Transverse colon (tissue), 4 donors: Measurements from ENCODE around the gene MYH10. TPM values are rescaled to one million over a fixed set of nuclear protein-coding genes. Genes with fewer than 3 reads are reported as not detected.

Experiments used
- DNase-seq: peaks from one replicate; pipeline ENCODE4 v3.0.0-alpha.2; 2019
- H3K27ac ChIP-seq, 4 donors: fragments of 200-600 bp; sonication (generic); 2 replicates each; pipeline ENCODE4 v1.5.1; 2016 to 2018; ENCODE audit warnings: inconsistent platforms in 4 of 4
- H3K27me3 ChIP-seq: fragments of 200-600 bp; sonication (generic); 2 replicates; pipeline ENCODE4 v1.5.1; 2017; ENCODE audit warnings: inconsistent platforms
- H3K36me3 ChIP-seq, 4 donors: fragments of 200-600 bp; sonication (generic); 2 replicates each; pipeline ENCODE4 v1.5.1; 2017 to 2019; ENCODE audit warnings: inconsistent platforms in 4 of 4
- H3K4me1 ChIP-seq, 4 donors: fragments of 200-600 bp; sonication (generic); 2 replicates each; pipeline ENCODE4 v1.5.1; 2017 to 2020; ENCODE audit warnings: inconsistent platforms in 4 of 4
- H3K4me3 ChIP-seq, 4 donors: fragments of 200-600 bp; sonication (generic); 1 replicate in 1 of 4; 2 replicates in 3 of 4; pipeline versions ENCODE4 v1.5.1 to v1.6.1; 2017 to 2019; ENCODE audit warnings: inconsistent platforms in 4 of 4
- H3K9me3 ChIP-seq, 2 donors: fragments of 200-600 bp; sonication (generic); 2 replicates each; pipeline ENCODE4 v1.5.1; 2017 to 2019; ENCODE audit warnings: inconsistent platforms in 2 of 2
- CTCF ChIP-seq, 5 experiments: fragments of 200-600 bp in 3 of 5; fragments of 450-650 bp in 2 of 5; sonication (generic) in 3 of 5; IDR thresholded peaks; 1 replicate in 2 of 5; 2 replicates in 3 of 5; pipeline ENCODE4 v1.5.1; 2016 to 2017; ENCODE audit warnings: antibody characterized with exemption in 5 of 5, inconsistent platforms in 3 of 5, mild to moderate bottlenecking in 2 of 5, moderate library complexity in 1 of 5
- EP300 ChIP-seq: sonication (generic); formaldehyde crosslinking; IDR thresholded peaks from one replicate; pipeline ENCODE4 v1.6.1; 2017; ENCODE audit warnings: antibody characterized with exemption, low read depth
- POLR2A ChIP-seq: fragments of 450-650 bp; IDR thresholded peaks from one replicate; pipeline ENCODE4 v1.6.1; 2016; ENCODE audit warnings: antibody characterized with exemption, mild to moderate bottlenecking, moderate library complexity
- POLR2AphosphoS5 ChIP-seq, 3 donors: sonication (generic); formaldehyde crosslinking; IDR thresholded peaks; one replicate each; pipeline ENCODE4 v1.6.1; 2016; ENCODE audit warnings: antibody characterized with exemption in 3 of 3
- WGBS, 2 donors: methylation state at CpG; one replicate each; pipeline ENCODE4 v1.1.5; 2018; ENCODE audit warnings: low coverage in 1 of 2; 5-methylcytosine and 5-hydroxymethylcytosine counted together
- in situ Hi-C, 4 donors: fragments of 200-750 bp; cut with MboI; loops; one replicate each; pipeline versions ENCODE4 v1.15.0 to v1.15.1; 2017; ENCODE audit warnings: low sequenced_read_pairs in 3 of 4, low pct_ligation_motif_present in 1 of 4, low pct_unique_long_range_greater_than_20kb in 1 of 4
- intact Hi-C: fragments of 100-400 bp; cut with DNase I; formaldehyde crosslinking; loops from one replicate; pipeline ENCODE4 v1.15.1; 2023; ENCODE audit warnings: low total_unique reads
- total RNA-seq, 4 donors: library from RNA; depleted of rRNA; stranded (reverse); fragments of >200 nt; gene quantifications; one replicate each; pipeline ENCODE4 v1.1.0, GENCODE V29; 2016

The MYH10 gene
- 10 to 100 TPM in 1 of 4 donors, 1 to 10 TPM in 3; 3.7 to 71.2 (median 8.3) TPM for total RNA-seq

GRCh38 chr17:8630227-8630801 is at the start of gene MYH10:
Gene MYH10 (minus strand): TSS chr17:8630725. CDS start chr17:8623246, 7,479 bp downstream.
- intact Hi-C loops (no loop called here), in situ Hi-C loops (no loop called here)
- H3K9me3 ChIP-seq = no peaks in the 10 kb centered on the region
- H3K27ac ChIP-seq = peak within 1 kb of the TSS; percentile 52 to 82 (median 78)
- peaks cover 0 to 23% (median 12%) of the 10 kb centered on the region in 4 donors for H3K4me1 ChIP-seq
- DNase-seq = peak; percentile 15
- H3K27me3 ChIP-seq = peaks cover 59% of the 10 kb centered on the region
- WGBS, 2 donors = 0 to 10% methylated on average over 2 to 19 of the region's 33 CpGs
- TF ChIP-seq POLR2AphosphoS5 (IDR thresholded peaks at IDR 0.05) (peak in 1 of 3 donors; percentile 38), EP300 (no peak)
- no peaks in the 10 kb centered on the region for H3K36me3 ChIP-seq
- peak within 1 kb of the TSS; percentile 53 to 82 (median 70) for H3K4me3 ChIP-seq

GRCh38 chr17:8679126-8679525 is 48.6 kb upstream of the MYH10 start:
- Histone ChIP-seq H3K36me3 (no peaks in the 10 kb centered on the region), H3K4me1 (no peaks in the 10 kb centered on the region), H3K9me3 (peaks cover 0 to 4% of the 10 kb centered on the region in 2 donors), H3K27ac (no peak overlapping the region), H3K27me3 (no peaks in the 10 kb centered on the region), H3K4me3 (no peak overlapping the region)
- intact Hi-C loops (no loop called here), in situ Hi-C loops (no loop called here)
- TF ChIP-seq CTCF (IDR thresholded peaks at IDR 0.05) (no peak), EP300 (no peak), POLR2A (no peak), POLR2AphosphoS5 (IDR thresholded peaks at IDR 0.05) (no peak)
- 64 to 78% methylated on average over 3 of the region's 3 CpGs for WGBS, 2 donors
- DNase-seq = no peak

GRCh38 chr17:8675306-8675705 is 44.8 kb upstream of the MYH10 start:
- TF ChIP-seq POLR2AphosphoS5 (IDR thresholded peaks at IDR 0.05) (no peak), EP300 (no peak), CTCF (IDR thresholded peaks at IDR 0.05) (no peak), POLR2A (no peak)
- peak overlapping the region in 2 of 4 donors; percentile 19 to 72 for H3K27ac ChIP-seq
- WGBS, 2 donors = 75% methylated on average over 8 of the region's 8 CpGs; no CpG with 5 or more reads in 1 of the 2 donors

GRCh38 chr17:8674344-8675305 is 44.1 kb upstream of the MYH10 start:
- WGBS, 2 donors = 56% methylated on average over 19 of the region's 19 CpGs; no CpG with 5 or more reads in 1 of the 2 donors
- peak overlapping the region; percentile 14 to 72 (median 18) for H3K27ac ChIP-seq
- H3K9me3 ChIP-seq = peaks cover 0 to 4% of the 10 kb centered on the region in 2 donors
- no peaks in the 10 kb centered on the region for H3K27me3 ChIP-seq
- intact Hi-C loops = no loop called here
- TF ChIP-seq POLR2AphosphoS5 (IDR thresholded peaks at IDR 0.05) = no peak
- TF ChIP-seq CTCF (IDR thresholded peaks at IDR 0.05) = no peak
- no peak for TF ChIP-seq EP300
- no peak for TF ChIP-seq POLR2A
- no peak overlapping the region for H3K4me3 ChIP-seq
- no peaks in the 10 kb centered on the region for H3K4me1 ChIP-seq
- DNase-seq = peak; percentile 26
- H3K36me3 ChIP-seq = no peaks in the 10 kb centered on the region
- in situ Hi-C loops = no loop called here

More at GRCh38 chr17:8675306-8675705, 44.8 kb upstream of the MYH10 start:
- in situ Hi-C loops (no loop called here), intact Hi-C loops (no loop called here)
- DNase-seq = no peak
- Histone ChIP-seq H3K27me3 (no peaks in the 10 kb centered on the region), H3K4me1 (no peaks in the 10 kb centered on the region), H3K9me3 (peaks cover 0 to 4% of the 10 kb centered on the region in 2 donors), H3K36me3 (no peaks in the 10 kb centered on the region), H3K4me3 (no peak overlapping the region)
